ENCODE data around the gene ERBB4. TPM values are rescaled to one million over a fixed set of nuclear protein-coding genes. Genes with fewer than 3 reads are reported as not detected.

Gene ERBB4
- total RNA-seq, 1 donor from 2014 or later = not detected

DNA sequence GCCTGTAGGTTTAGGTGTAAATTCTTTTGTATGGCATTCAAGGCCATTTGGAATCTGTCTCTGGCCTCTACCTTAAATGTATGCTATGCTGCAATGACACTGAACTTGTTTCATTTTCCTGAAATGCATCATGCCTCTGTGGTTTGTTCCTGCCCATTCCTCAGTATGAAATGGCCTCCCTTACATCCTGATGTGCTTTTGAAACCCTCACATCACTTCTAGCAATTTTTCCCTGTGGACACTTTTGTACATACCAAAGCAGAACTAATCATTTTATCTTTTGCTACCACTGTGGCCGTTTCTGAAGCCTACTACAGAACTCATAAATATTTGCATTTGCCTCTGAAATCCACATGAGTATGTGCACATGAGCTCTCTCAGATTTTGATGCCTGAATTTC is 557.2 kb downstream of the ERBB4 start:
- no peaks in the 10 kb centered on the region for H3K9me3 Mint-ChIP-seq
- H3K27me3 Mint-ChIP-seq = no peaks in the 10 kb centered on the region
- intact Hi-C loops (cut with micrococcal nuclease) = no loop called here
- H3K27ac Mint-ChIP-seq = no peak overlapping the region
- DNase-seq = no peak
- H3K36me3 Mint-ChIP-seq (ENCODE audit: low read depth) = no peaks in the 10 kb centered on the region
- H3K4me3 Mint-ChIP-seq = no peak overlapping the region
- no peaks in the 10 kb centered on the region for H3K4me1 Mint-ChIP-seq

DNA sequence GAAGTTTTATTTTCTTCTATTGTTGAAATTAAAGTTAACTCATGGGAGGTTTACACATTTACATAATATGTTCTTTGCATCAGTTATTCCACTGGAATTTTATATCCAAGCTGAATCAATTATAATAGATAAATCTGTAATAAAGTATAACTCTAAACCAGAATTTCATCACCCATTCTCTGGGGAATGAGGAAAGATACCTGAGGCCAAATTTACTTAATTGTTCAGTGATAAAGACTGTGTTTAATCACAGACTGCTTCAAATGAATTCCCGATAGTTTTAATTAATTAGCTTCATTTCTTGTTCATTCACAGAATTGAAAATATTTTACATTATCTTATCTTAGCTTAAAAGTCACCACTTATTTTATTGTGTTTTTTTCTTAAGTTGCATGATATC is 562.5 kb downstream of the ERBB4 start:
- H3K4me1 Mint-ChIP-seq = no peaks in the 10 kb centered on the region
- no peak overlapping the region for H3K27ac Mint-ChIP-seq
- intact Hi-C loops (cut with micrococcal nuclease) = no loop called here
- H3K4me3 Mint-ChIP-seq = no peak overlapping the region
- no peaks in the 10 kb centered on the region for H3K36me3 Mint-ChIP-seq (ENCODE audit: low read depth)
- H3K9me3 Mint-ChIP-seq = no peaks in the 10 kb centered on the region
- H3K27me3 Mint-ChIP-seq = no peaks in the 10 kb centered on the region
- no peak for DNase-seq

DNA sequence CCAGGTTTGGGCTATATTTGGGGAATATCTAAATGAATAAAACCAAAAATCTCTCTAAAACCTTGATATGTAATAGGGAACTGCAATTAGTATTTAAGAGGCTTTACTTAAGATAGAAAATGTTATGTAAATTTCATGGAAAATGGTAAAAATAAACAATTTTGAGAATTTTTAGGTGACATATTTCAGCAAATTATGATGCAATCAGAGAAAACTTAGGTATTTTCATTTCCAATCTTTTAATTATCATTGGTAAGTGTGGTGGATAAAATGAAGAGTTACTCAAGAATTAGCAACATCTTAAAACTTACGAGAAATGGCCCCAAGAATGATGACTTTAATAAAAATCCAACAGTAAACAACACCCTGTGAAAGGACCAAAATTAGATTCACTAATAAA is 571.4 kb downstream of the ERBB4 start:
- Mint-ChIP-seq H3K27me3 (no peaks in the 10 kb centered on the region), H3K4me3 (no peak overlapping the region), H3K36me3 (ENCODE audit: low read depth) (no peaks in the 10 kb centered on the region), H3K9me3 (no peaks in the 10 kb centered on the region), H3K27ac (no peak overlapping the region), H3K4me1 (no peaks in the 10 kb centered on the region)
- intact Hi-C loops (cut with micrococcal nuclease) = no loop called here
- no peak for DNase-seq

DNA sequence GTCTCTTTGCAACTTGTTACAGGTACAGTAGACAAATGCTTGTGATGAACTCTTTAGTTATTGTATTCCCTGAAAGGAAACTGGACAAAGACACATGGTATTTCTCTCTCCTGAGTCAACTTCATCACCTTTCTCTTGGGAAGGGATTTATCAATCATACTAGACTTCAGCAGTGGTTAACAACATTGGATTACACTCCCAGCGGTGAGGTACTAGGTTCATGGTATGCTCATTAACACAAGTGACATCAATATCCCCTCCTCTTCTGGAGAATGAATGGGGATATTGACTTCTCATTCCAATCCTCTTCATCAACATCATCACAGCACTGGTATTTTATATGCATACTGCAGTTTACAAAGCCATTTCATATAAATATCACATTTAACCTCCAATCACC is 574.6 kb downstream of the ERBB4 start:
- no peak overlapping the region for H3K27ac Mint-ChIP-seq
- H3K27me3 Mint-ChIP-seq = no peaks in the 10 kb centered on the region
- no peaks in the 10 kb centered on the region for H3K36me3 Mint-ChIP-seq (ENCODE audit: low read depth)
- no peaks in the 10 kb centered on the region for H3K4me1 Mint-ChIP-seq
- H3K4me3 Mint-ChIP-seq = no peak overlapping the region
- intact Hi-C loops (cut with micrococcal nuclease) = no loop called here
- H3K9me3 Mint-ChIP-seq = no peaks in the 10 kb centered on the region
- no peak for DNase-seq

GRCh38 chr2:211957799-211958198 is 580.8 kb downstream of the ERBB4 start:
- Mint-ChIP-seq H3K27me3 (no peaks in the 10 kb centered on the region), H3K36me3 (ENCODE audit: low read depth) (no peaks in the 10 kb centered on the region), H3K27ac (no peak overlapping the region), H3K4me1 (no peaks in the 10 kb centered on the region), H3K9me3 (no peaks in the 10 kb centered on the region), H3K4me3 (no peak overlapping the region)
- intact Hi-C loops (cut with micrococcal nuclease) = no loop called here
- no peak for DNase-seq

- Mint-ChIP-seq H3K27me3 (no peaks in the 10 kb centered on the region), H3K9me3 (no peaks in the 10 kb centered on the region), H3K27ac (no peak overlapping the region), H3K4me1 (no peaks in the 10 kb centered on the region), H3K36me3 (ENCODE audit: low read depth) (no peaks in the 10 kb centered on the region), H3K4me3 (no peak overlapping the region)
- no peak for DNase-seq
- intact Hi-C loops (cut with micrococcal nuclease) = no loop called here
Observed at GRCh38 chr2:211955648-211956047, 583.0 kb downstream of the ERBB4 start.

GRCh38 chr2:211948932-211949331 is 589.7 kb downstream of the ERBB4 start:
- no peaks in the 10 kb centered on the region for H3K36me3 Mint-ChIP-seq (ENCODE audit: low read depth)
- H3K4me3 Mint-ChIP-seq = no peak overlapping the region
- no peaks in the 10 kb centered on the region for H3K4me1 Mint-ChIP-seq
- H3K27ac Mint-ChIP-seq = no peak overlapping the region
- DNase-seq = no peak
- H3K9me3 Mint-ChIP-seq = no peaks in the 10 kb centered on the region
- H3K27me3 Mint-ChIP-seq = no peaks in the 10 kb centered on the region
- intact Hi-C loops (cut with micrococcal nuclease) = no loop called here

DNA sequence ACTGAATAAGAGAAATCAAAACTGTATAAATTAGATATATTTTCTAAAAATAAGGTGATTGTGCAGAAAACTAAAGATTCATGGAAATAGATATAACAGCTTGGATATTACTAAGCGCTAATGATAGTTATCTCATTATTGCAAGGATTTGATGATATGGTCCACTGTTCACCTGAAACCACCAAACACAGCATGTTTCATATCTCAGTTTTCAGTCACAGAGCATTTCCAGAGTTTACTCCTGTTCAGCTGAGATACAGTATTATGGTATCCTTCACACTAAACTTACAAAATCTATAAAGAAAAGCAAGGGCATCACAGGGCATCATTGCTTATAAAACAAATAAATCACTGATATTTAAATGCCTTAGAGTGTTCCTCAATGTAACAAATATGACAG is 591.6 kb downstream of the ERBB4 start:
- no peaks in the 10 kb centered on the region for H3K36me3 Mint-ChIP-seq (ENCODE audit: low read depth)
- H3K4me3 Mint-ChIP-seq = no peak overlapping the region
- intact Hi-C loops (cut with micrococcal nuclease) = no loop called here
- no peaks in the 10 kb centered on the region for H3K27me3 Mint-ChIP-seq
- no peaks in the 10 kb centered on the region for H3K9me3 Mint-ChIP-seq
- H3K27ac Mint-ChIP-seq = no peak overlapping the region
- H3K4me1 Mint-ChIP-seq = no peaks in the 10 kb centered on the region
- no peak for DNase-seq

- Mint-ChIP-seq H3K36me3 (ENCODE audit: low read depth) (no peaks in the 10 kb centered on the region), H3K27me3 (no peaks in the 10 kb centered on the region), H3K27ac (no peak overlapping the region), H3K4me3 (no peak overlapping the region), H3K4me1 (no peaks in the 10 kb centered on the region), H3K9me3 (no peaks in the 10 kb centered on the region)
- intact Hi-C loops (cut with micrococcal nuclease) = no loop called here
- no peak for DNase-seq
Observed at GRCh38 chr2:211944572-211944971, 594.0 kb downstream of the ERBB4 start.

- H3K27ac Mint-ChIP-seq = no peak overlapping the region
- H3K4me3 Mint-ChIP-seq = no peak overlapping the region
- H3K9me3 Mint-ChIP-seq = no peaks in the 10 kb centered on the region
- intact Hi-C loops (cut with micrococcal nuclease) = no loop called here
- H3K27me3 Mint-ChIP-seq = no peaks in the 10 kb centered on the region
- no peak for DNase-seq
- H3K36me3 Mint-ChIP-seq (ENCODE audit: low read depth) = no peaks in the 10 kb centered on the region
- H3K4me1 Mint-ChIP-seq = no peaks in the 10 kb centered on the region
Observed at GRCh38 chr2:211942153-211942552, 596.4 kb downstream of the ERBB4 start.

DNA sequence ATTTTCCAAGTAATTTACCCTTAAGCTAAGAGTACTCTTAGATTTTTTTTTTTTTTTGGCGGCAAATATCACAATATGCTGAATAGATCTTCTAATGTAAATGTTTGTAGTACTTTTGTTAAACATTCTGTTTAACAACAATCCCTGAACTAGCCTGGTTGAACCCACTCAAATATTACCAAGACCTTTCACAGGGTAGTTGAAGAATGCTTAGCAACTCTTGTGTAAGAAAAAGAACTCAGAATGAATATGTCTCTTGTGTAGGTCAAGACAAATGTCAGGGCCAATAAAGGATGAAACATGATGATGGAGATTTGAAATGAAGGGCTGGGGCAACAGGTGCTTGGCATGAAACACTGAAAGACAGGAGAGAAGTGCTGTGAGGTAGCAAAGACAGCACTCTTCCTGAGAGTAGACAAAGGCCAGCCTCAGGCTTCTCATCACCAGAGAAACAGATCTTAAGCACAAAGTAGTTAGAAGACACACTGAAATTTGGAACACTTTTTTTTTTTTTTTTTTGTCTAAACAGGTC is 597.3 kb downstream of the ERBB4 start:
- Mint-ChIP-seq H3K27ac (no peak overlapping the region), H3K4me3 (no peak overlapping the region), H3K9me3 (no peaks in the 10 kb centered on the region), H3K36me3 (ENCODE audit: low read depth) (no peaks in the 10 kb centered on the region), H3K27me3 (no peaks in the 10 kb centered on the region), H3K4me1 (no peaks in the 10 kb centered on the region)
- DNase-seq = no peak
- intact Hi-C loops (cut with micrococcal nuclease) = no loop called here

- Mint-ChIP-seq H3K36me3 (ENCODE audit: low read depth) (no peaks in the 10 kb centered on the region), H3K4me1 (no peaks in the 10 kb centered on the region), H3K27ac (no peak overlapping the region), H3K4me3 (no peak overlapping the region), H3K27me3 (no peaks in the 10 kb centered on the region), H3K9me3 (no peaks in the 10 kb centered on the region)
- DNase-seq = no peak
- intact Hi-C loops (cut with micrococcal nuclease) = no loop called here
Observed at GRCh38 chr2:211939177-211939576, 599.4 kb downstream of the ERBB4 start.

DNA sequence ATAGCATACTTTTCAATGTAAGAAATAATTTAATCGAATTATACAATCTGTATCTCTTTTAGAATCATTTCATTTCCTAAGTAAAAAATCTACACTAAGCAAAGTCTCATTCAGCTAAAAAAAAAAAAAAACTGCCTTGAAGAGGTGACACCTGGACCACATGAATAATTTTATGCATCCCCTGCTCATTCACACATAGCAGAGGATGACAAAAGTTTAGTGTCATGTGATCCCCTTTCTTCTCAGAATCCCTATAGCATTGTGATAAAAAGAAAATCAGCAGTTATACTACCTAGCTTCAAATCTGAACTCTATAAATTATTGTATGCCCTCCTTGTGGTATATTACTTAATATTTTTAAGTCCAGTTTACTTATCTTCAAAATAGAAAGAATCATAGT is 603.8 kb downstream of the ERBB4 start:
- Mint-ChIP-seq H3K4me1 (no peaks in the 10 kb centered on the region), H3K27ac (no peak overlapping the region), H3K27me3 (no peaks in the 10 kb centered on the region), H3K36me3 (ENCODE audit: low read depth) (no peaks in the 10 kb centered on the region), H3K4me3 (no peak overlapping the region), H3K9me3 (no peaks in the 10 kb centered on the region)
- intact Hi-C loops (cut with micrococcal nuclease) = no loop called here
- no peak for DNase-seq

GRCh38 chr2:211931314-211931713 is 607.3 kb downstream of the ERBB4 start:
- no peaks in the 10 kb centered on the region for H3K36me3 Mint-ChIP-seq (ENCODE audit: low read depth)
- no peaks in the 10 kb centered on the region for H3K4me1 Mint-ChIP-seq
- intact Hi-C loops (cut with micrococcal nuclease) = no loop called here
- H3K9me3 Mint-ChIP-seq = no peaks in the 10 kb centered on the region
- DNase-seq = no peak
- no peak overlapping the region for H3K27ac Mint-ChIP-seq
- H3K4me3 Mint-ChIP-seq = no peak overlapping the region
- H3K27me3 Mint-ChIP-seq = peaks cover 2% of the 10 kb centered on the region

GRCh38 chr2:211930331-211930730 is 608.3 kb downstream of the ERBB4 start:
- Mint-ChIP-seq H3K27me3 (peaks cover 2% of the 10 kb centered on the region), H3K36me3 (ENCODE audit: low read depth) (no peaks in the 10 kb centered on the region), H3K27ac (no peak overlapping the region), H3K4me3 (no peak overlapping the region), H3K9me3 (no peaks in the 10 kb centered on the region), H3K4me1 (no peaks in the 10 kb centered on the region)
- DNase-seq = no peak
- intact Hi-C loops (cut with micrococcal nuclease) = no loop called here
